OCI-M2 (cell line): Measurements from ENCODE around the gene PKM.

Experiments used
- DNase-seq: peaks from one replicate; lab custom pipeline; 2025; ENCODE audit not compliant: unreplicated experiment; lab: John Stamatoyannopoulos, UW

The PKM gene

GRCh38 chr15:72202302-72202701, 28.7 kb downstream of the PKM start:
- DNase-seq, result no peak

- no peak for DNase-seq
Observed at GRCh38 chr15:72201391-72201921, 29.5 kb downstream of the PKM start.

GRCh38 chr15:72200395-72201237, 30.4 kb downstream of the PKM start:
- DNase-seq, result no peak

GRCh38 chr15:72199721-72200212, 31.2 kb downstream of the PKM start:
- no peak for DNase-seq

- no peak for DNase-seq
Observed at GRCh38 chr15:72199205-72199515, 31.8 kb downstream of the PKM start.

GRCh38 chr15:72198356-72199204, 32.4 kb downstream of the PKM start:
- DNase-seq, result no peak

- no peak for DNase-seq
Observed at GRCh38 chr15:72197460-72198355, 33.3 kb downstream of the PKM start, which contains the start of gene GRAMD2A. Gene GRAMD2A, minus strand, starts transcription at chr15:72197787.

- DNase-seq, result no peak
Observed at GRCh38 chr15:72197041-72197459, 33.9 kb downstream of the PKM start.

GRCh38 chr15:72196409-72197040, 34.5 kb downstream of the PKM start:
- no peak for DNase-seq

- peak; percentile 8 for DNase-seq
Observed at GRCh38 chr15:72195101-72195511, 35.9 kb downstream of the PKM start.

- no peak for DNase-seq
Observed at GRCh38 chr15:72193836-72194396, 37.1 kb downstream of the PKM start.

GRCh38 chr15:72192416-72192815, 38.6 kb downstream of the PKM start:
- no peak for DNase-seq

- DNase-seq, result no peak
Observed at GRCh38 chr15:72189250-72189902, 41.6 kb downstream of the PKM start.

GRCh38 chr15:72184165-72184811, 46.7 kb downstream of the PKM start:
- DNase-seq, result no peak

- DNase-seq, result no peak
Observed at GRCh38 chr15:72183781-72184164, 47.2 kb downstream of the PKM start.

GRCh38 chr15:72182673-72183072, 48.3 kb downstream of the PKM start:
- DNase-seq, result no peak

GRCh38 chr15:72182244-72182643, 48.7 kb downstream of the PKM start:
- DNase-seq, result no peak

- no peak for DNase-seq
Observed at GRCh38 chr15:72180761-72181324, 50.1 kb downstream of the PKM start.
